ENCODE results near the gene NPAS3.
"Not testable (repeated sequence)": the region's sequence is repeated elsewhere in the genome, so short reads cannot be mapped to it uniquely, and the experiment has no call there.

Gene NPAS3

GRCh38 chr14:33081259-33081658 is 142.6 kb downstream of the NPAS3 start:
- DNase-seq (ENCODE audit: low spot score) = no peak

DNA sequence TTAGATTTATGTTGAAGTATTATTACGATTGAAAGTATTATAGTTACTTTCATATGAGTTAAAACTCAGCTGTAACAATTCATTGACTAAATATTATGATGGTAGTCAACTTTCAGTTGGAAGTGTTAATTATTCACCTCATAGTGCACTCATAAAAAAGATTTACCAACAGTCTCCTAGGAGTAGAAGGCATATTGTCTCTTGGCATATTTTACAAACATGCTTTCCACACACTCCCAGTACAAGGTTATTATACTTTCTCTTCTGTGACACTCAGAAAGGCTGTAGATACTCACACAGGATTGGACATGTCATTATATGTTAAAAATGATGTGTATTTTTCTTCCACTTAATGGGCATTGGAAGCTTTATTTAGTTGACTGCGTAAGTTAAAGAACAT is 147.1 kb downstream of the NPAS3 start:
- no peak for DNase-seq (ENCODE audit: low spot score)

DNA sequence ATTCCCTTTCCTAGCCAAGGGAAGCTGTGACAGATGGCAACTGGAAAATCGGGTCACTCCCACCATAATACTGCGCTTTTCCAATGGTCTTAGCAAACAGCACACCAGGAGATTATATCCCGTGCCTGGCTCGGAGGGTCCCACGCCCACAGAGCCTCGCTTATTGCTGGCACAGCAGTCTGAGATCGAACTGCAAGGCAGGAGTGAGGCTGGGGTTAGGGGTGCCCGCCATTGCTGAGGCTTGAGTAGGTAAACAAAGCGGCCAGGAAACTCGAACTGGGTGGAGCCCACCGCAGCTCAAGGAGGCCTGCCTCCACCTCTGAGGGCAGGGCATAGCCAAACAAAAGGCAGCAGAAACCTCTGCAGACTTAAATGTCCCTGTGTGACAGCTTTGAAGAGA is 149.6 kb downstream of the NPAS3 start:
- not testable (repeated sequence) for DNase-seq (ENCODE audit: low spot score)

GRCh38 chr14:33098016-33098415 is 159.3 kb downstream of the NPAS3 start:
- DNase-seq (ENCODE audit: low spot score) = no peak

- no peak for DNase-seq (ENCODE audit: low spot score)
Measured at GRCh38 chr14:33103489-33103888, 164.8 kb downstream of the NPAS3 start.

- no peak for DNase-seq (ENCODE audit: low spot score)
Measured at GRCh38 chr14:33103966-33104365, 165.3 kb downstream of the NPAS3 start.

GRCh38 chr14:33110737-33111443 is 172.2 kb downstream of the NPAS3 start:
- peak; percentile 10 for DNase-seq (ENCODE audit: low spot score)

- DNase-seq (ENCODE audit: low spot score) = no peak
Measured at GRCh38 chr14:33114331-33114730, 175.7 kb downstream of the NPAS3 start.

GRCh38 chr14:33118668-33119067 is 180.0 kb downstream of the NPAS3 start:
- no peak for DNase-seq (ENCODE audit: low spot score)

GRCh38 chr14:33120341-33120740 is 181.7 kb downstream of the NPAS3 start:
- no peak for DNase-seq (ENCODE audit: low spot score)

DNA sequence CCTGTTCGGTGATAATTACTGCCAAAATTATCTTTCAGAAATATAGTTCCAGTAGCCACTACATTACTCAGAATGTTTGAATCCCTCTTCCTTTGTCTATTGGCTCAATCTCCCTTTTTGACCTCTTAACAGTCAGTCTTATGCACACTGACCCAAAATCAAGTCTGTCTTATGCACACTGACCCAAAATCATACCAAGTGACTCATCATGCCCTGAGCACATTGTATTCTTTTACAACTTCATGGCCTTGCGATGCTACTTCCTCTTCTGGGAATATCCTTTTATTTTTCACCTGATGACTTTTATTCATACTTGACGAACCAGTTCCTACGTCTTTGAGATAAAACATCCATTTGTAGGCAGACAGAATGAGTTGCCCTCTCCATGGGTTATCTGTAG is 182.3 kb downstream of the NPAS3 start:
- DNase-seq (ENCODE audit: low spot score) = no peak

GRCh38 chr14:33123281-33123680 is 184.6 kb downstream of the NPAS3 start:
- no peak for DNase-seq (ENCODE audit: low spot score)

DNA sequence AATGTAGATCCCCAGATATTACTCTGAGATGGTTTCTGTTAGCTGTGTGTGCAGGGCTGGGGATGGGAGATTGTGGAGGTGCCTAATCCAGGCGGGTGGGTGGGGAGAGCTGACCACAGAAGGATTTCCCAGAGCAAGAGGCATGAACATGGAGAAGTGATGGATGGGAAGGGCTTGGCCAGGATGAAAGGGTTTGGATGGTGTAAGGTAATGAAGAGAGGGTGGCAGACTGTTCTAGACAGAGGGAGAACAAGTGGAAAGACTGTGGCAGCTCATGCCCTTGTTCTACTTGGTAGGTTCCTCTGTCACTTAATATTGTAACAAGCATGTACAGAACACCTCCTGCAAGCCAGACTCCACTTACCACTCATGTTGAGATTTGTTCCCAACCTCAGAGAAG is 187.8 kb downstream of the NPAS3 start:
- DNase-seq (ENCODE audit: low spot score) = no peak

DNA sequence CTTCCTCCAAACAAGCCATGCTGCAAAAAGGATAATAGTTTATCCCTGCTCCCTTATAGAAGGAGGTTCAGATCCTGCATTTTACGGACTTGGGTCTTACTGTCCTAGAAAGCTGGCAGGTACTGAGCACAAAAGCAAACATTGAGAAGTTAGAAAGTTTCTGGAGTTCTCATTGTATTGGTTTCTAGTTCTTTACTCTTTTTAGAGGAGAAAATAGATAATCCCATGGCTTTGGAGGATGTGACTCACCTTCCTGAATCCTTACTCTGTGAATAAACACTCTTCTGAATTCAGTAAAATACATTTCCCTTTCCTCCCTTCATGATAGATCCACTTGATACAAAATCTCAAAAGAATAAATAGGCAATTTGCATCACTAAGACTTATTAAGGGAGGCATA is 188.9 kb downstream of the NPAS3 start:
- DNase-seq (ENCODE audit: low spot score) = no peak

GRCh38 chr14:33131801-33132200 is 193.1 kb downstream of the NPAS3 start:
- no peak for DNase-seq (ENCODE audit: low spot score)

DNA sequence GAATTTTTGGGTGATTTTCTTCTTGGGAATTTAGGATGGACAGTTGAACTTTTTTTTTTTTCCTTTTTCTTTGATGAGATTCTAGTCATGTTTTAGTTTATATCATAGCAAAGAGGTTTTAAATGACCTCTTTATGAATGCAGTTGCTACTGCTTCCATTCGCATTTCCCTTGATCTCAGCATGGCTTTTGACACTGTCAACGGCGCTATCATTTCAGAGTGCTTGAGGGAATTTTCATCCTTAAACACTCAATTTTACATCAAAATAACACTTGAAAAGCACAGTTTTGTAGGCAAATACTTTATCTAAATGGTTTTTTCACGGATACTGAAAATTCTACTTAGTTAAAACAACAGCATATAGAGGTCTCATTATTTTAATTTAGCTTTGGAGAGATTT is 195.5 kb downstream of the NPAS3 start:
- DNase-seq (ENCODE audit: low spot score) = no peak

- no peak for DNase-seq (ENCODE audit: low spot score)
Measured at GRCh38 chr14:33134975-33135374, 196.3 kb downstream of the NPAS3 start.

GRCh38 chr14:33150666-33151428 is 212.2 kb downstream of the NPAS3 start:
- DNase-seq (ENCODE audit: low spot score) = no peak

- no peak for DNase-seq (ENCODE audit: low spot score)
Measured at GRCh38 chr14:33163109-33163508, 224.4 kb downstream of the NPAS3 start.

GRCh38 chr14:33163600-33163999 is 224.9 kb downstream of the NPAS3 start:
- no peak for DNase-seq (ENCODE audit: low spot score)

GRCh38 chr14:33165144-33165925 is 226.7 kb downstream of the NPAS3 start:
- peak; percentile 12 for DNase-seq (ENCODE audit: low spot score)

DNA sequence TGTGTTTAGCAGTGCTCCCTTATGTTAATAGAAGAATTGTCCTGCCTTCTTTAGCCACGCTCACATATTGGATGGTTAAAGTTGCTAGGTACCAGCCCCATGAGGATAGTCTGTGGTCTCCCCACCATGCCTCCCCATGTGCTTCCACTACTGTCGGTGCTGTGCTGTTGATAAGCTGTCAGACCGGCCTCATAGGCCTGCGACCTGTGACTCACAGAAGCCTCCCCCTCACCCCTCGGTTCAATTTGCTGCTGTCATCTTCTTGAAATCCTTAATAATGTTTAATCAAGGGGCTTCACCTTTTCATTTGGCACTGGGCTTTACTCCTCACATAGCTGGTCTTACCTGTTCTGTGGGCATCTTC is 227.2 kb downstream of the NPAS3 start:
- DNase-seq (ENCODE audit: low spot score) = no peak

DNA sequence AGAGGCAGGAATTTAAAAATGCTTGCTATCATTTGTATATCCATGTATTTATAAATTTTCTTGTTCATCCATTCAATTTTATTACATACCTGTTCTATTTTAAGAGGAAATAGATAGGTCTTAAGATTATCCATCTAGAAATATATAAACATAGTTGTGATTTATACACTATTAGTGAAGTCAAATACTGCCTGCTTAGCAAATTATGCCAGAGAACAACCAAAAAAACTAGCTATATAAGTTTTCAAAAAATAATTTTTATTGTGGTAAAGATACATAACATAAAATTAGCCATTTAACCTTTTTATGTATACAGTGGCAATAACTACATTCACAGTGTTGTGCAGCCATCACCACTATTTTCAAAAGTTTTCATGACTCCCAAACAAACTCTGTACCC is 237.3 kb downstream of the NPAS3 start:
- no peak for DNase-seq (ENCODE audit: low spot score)

Data from iPS-NIHi11 (cell line).